Measurements from ENCODE around the gene CR1L.
"Not testable (repeated sequence)": the region's sequence is repeated elsewhere in the genome, so short reads cannot be mapped to it uniquely, and the experiment has no call there.

The CR1L gene

DNA sequence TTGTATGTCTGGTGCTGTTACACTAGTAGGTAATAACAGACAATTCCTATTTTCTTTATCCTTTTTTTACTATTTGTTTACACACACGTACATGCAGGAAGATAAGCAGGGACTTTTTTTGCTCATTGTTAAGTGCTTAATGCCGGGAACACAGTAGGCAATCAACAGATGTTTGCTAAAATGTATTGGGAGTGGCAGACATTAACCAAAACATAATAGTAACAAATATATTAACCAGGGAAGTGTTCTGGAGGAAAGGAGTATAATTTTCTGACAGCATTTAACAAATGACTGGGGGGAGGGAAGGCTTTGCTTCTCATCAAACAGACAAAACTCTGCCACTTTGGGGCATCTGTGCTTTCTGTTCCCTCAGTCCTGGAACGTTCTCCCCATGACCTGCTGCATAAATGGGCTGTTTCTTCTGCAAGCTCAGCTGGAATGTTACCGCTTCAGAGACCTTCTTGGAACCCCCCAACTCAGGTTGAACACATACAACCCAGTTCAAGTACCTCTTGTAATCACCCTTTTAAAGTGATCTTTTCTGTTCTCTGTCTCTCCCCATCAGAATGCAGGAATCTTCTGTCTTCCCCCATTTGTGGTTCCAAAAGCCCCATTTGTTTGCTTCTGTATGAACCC lies 2.1 kb downstream of the CR1L start:
- DNase-seq = no peak

DNA sequence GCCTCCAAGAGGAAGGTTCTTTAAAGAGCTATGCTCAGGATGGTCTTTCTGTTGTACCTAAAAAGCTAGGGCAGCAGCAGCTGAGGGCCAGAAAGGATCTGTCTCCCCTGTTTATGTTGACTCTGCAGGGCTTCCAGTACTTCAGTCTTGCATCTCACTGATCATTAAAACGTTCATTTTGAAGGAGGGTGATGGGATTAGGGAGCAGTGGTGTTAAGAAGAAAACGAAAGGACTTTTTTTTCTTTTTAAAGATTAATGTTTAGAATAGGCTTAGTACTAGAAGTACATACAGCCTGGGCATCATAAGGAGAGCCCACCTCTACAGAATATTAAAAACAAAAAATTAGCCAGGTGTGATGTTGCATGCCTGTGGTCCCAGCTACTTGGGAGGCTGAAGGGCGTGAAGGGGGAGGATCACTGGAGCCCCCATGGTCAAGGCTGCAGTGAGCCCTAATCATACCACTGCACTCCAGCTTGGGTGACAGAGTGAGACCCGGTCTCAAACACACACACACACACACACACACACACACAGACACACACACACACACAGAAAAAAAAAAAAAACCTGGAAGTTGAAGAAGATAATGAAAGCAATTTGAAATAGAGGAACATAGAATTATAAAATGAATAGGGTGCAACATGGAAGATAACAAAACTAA lies 2.9 kb downstream of the CR1L start:
- DNase-seq = no peak

DNA sequence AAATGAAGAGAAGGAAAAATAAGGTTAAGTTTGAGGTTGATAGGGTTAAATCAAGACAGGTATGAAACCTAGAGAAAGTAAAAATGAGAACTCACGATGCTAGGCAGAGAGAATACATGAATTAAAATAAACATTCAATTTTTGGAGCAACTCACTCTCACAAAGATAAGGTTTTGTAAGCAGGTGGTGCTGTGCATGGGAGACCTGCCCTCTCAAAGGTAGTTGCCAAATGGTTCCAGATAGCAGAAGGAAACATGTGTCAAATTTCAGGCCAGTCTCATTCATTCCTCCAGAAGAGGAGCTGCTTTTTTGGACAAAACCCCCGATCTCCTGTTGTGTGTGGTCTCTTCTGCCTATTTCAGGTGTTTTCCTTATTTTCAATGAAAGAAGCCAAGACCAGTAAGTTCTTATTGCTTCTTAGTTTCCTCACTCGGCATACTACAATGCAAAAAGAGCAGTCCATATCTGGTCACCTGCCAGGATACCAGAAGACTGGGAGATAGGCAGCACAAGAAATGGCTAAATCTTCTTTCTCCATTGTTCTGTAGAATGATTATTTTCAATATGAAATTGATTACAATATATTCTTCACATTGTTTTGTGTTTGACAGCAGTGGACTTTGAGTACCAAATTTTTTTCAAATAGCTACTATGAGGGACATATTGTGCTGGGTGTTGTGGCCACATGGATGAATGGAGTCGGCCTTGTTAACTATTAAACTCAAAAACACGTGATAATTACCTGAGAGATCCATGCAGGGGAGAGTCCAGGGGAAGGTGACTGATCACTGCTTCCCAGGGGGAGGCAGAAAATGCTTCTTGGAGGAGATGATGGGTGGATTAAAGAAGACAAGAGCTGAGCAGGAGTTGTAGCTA lies 3.6 kb downstream of the CR1L start:
- no peak for DNase-seq

DNA sequence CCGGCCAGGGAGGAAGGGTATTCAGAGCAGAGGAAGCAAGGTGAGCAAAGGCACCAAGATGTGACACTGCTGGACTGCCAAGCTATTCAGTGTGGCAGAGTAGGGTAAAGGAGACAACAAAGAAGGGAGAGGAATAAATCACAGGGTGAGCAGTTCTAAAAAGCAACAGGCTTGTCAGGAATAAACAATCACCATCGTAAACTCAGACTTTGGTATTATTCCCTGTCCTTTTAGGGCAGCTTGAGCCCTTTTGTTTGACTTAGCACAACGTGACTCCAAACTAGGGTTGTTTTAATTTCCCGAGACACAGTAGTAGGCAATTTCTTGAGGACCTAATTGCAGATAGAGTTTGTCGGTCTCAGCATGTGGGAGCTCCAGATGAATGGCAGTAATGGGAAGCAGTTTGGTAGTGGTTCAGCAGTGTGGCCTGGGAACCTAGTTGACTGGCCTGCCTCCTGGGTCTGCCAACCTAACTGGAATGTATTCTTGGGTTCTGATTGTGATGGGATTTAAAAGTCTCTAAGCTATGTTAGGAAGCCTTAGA lies 4.3 kb downstream of the CR1L start:
- DNase-seq = no peak

DNA sequence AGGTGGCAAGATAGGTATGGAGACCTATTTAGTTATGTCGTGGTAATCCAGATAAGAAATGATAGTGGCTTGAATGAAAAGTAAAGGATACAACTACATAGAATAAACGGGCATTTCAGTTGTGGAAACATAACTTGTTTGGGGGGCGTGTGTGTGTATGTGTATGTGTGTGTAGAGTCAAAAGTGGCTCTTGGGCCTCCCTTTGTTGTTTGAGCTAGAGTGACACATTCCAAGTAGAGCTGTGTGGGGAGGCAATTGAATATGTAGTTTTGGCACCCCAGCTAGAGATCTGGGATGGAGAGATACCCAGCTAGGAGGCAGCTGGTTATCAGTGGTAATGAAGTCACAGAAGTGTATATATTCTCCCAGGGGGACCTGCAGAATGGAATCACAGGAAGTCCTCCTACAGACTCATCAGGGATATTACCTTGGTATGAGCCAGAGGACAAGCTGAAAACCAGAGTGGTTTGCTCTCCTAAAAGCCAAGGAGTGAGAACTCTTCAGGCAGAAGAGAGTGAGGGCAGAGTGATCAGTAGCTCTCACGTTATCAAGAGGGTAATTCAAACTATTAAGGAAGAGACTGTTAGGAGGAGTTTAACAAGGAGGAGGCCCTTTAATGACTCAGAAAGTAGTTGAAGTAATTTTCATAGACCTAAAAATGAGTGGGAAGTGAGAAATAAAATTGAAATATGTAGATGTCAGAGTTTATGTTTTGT lies 5.1 kb downstream of the CR1L start:
- DNase-seq = no peak

DNA sequence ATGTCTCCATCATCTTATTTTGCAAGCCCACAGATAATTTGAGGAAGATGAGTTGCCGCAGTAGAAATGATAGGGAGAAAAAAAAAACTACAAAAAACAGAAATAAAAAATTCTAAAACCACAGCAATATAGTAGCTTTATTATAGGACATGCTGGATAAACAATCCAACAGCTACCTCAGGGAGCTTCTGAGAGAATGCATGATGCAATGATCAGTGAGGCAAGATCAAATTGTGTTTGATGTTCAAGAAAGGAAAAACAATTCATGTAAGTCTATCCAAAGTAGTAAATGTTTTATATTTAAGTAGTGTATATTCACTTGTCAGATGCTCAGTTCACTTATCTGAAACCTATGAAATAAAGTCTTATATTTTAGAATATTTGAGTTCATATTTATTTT lies 6.7 kb downstream of the CR1L start:
- no peak for DNase-seq

DNA sequence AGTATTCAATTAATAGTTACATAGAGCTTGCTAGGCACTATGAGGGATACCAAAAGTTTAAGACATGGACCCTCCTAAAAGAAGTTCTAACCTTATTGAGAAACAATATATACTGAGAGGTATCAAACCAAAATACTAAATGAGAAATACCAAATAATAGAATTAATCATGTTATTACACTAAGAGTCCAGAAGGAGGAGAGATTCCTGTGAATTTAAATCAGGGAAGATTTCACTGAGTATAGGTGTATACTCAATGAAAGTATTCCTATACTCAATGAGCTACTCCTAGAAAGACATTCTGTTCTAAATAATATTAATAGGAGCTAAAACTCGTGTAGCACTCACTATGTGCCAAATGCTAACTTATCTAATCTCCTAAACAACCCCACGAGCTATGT lies 9.4 kb downstream of the CR1L start:
- DNase-seq = no peak

DNA sequence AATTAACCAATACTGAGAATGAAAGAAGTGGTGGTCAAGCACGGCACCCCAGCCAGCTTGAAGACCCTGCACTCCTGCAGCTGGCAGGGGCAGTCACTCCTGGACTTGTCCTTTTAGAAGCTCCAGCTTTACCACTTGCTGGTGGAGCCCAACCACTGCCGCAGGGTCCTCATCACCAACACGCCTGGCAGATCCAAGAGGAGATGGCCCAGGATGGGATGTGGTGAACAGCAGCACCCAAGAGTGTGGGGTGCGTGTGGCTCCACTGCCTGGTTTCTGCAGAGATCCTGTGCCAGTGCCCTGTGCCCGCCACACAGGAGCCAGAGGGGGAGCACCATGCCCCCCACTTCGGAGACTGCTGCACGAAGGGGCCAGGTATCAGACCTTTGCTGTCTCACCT lies 13.5 kb downstream of the CR1L start:
- no peak for DNase-seq

DNA sequence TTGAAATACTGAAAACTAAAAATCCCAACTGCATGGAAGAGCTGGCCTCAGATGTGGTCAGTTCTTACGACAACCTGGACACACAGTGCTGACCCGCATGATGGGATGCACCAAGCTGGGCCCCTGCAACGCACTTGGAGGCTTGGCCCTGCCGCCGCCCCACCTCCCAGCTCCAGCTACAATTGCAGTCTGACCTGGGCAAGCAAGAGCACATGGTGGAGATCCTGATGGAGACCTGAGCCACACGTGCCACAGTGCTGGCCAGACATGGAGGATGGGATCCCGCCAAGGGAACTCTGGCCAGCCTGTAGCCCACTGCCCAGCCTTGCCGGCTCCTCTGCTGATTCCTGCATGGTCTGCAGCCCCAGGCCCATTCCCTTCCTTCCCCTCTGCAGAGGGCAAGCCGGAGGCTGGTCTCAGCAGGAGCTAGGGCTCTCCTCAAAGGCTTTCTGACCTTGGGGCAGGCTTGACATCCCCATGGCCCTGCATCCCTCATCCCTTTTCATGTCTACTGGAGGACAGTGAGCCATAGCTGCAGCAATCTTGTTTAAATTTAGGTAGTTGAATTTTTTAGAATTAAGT lies 14.1 kb downstream of the CR1L start:
- no peak for DNase-seq

DNA sequence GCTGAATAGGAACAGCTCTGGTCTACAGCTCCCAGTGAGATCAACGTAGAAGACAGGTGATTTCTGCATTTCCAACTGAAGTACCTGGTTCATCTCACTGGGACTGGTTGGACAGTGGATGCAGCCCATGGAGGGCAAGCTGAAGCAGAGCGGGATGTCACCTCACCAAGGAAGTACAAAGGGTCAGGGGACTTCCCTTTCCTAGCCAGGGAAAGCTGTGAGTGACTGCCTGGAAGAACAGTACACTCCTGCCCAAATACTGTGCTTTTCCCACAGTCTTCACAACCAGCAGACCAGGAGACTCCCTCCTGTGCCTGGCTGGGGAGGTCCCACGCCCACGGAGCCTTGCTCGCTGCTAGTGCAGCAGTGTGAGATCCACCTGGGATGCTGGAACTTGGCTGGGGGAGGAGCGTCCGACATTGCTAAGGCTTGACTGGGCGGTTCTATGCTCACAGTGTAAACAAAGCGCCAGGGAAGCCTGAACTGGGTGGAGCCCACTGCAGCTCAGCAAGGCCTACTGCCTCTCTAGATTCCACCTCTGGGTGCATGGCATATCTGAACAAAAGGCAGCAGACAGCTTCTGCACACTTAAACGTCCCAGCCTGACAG lies 14.7 kb downstream of the CR1L start:
- no peak for DNase-seq

DNA sequence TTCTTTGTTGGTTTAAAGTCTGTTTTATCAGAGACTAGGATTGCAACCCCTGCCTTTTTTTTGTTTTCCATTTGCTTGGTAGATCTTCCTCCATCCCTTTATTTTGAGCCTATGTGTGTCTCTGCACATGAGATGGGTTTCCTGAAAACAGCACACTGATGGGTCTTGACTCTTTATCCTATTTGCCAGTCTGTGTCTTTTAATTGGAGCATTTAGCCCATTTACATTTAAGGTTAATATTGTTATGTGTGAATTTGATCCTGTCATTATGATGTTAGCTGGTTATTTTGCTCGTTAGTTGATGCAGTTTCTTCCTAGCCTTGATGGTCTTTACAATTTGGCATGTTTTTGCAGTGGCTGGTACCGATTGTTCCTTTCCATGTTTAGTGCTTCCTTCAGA lies 16.5 kb downstream of the CR1L start:
- not testable (repeated sequence) for DNase-seq

DNA sequence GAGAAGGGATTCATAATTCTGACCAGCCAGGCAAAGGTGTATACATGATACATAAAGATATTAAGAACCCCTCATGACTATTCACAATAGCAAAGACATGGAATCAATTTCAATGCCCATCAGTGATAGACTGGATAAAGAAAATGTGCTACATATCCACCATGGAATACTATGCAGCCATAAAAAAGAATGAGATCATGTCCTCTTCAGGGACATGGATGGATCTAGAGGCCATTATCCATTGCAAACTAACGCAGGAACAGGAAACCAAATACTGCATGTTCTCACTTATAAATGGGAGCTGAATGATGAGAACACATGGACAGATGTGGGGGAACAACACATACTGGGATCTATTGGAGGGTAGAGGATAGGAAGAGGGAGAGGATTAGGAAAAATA lies 21.4 kb downstream of the CR1L start:
- DNase-seq = no peak

DNA sequence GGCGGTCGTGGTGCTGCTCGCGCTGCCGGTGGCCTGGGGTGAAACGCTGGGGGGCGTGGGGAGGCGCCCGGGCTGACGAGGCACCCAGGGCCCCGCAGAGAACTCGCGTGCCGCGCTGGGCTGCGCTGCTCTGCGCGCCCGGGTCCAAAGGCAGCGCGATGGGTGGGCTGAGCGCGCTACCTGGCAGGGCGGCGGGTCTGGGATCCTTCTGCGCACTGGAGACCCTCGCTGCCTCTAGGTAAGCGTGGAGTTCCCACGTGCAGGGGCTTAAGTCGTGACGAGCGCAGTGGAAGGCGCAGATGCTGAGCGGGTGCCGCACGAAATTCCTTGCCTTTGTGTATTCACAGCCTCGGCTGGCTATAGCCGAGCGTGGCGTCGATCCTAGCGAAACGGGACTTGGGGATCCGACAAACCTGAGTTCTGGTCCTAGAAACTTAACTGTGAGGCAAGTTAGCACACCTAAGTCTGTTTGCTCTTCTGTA lies 24.6 kb downstream of the CR1L start:
- no peak for DNase-seq

DNA sequence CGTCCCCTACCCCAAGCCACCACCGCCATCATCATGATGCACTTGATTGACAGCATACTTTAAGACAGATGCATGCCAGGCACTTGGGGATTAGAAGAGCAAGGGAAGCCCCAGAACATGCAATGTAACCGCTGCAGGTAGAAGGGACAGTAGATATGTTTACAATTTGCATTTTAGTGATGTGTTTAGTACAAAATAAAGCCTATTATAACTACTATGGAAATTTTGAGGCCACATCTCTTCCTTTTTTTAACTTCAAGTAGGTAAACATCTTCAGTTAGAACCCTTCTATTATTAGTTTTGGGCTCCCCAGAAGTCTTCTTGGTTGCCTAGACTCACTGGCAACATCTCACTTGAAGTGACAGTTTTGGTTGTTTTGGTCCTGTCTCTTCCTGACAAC lies 25.3 kb downstream of the CR1L start:
- DNase-seq = no peak

DNA sequence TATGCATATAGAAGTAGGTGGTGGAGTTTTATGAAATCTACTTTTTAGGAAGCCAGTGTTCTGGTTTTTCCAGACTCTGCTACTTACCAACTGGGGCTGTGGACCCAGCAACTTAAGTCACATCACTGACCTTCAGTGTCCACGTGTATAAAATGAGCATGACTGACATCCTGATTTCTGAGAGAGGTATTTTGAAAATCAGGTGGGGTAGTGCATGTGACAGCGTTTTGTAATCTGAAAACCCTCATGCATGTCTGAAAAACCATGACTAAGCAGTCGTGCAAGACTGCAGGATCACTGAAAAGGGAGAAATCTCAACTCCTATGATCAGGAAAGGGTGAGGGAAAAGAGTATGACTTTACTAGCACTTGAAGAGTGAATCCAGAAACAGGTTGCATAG lies 26.1 kb downstream of the CR1L start:
- no peak for DNase-seq

DNA sequence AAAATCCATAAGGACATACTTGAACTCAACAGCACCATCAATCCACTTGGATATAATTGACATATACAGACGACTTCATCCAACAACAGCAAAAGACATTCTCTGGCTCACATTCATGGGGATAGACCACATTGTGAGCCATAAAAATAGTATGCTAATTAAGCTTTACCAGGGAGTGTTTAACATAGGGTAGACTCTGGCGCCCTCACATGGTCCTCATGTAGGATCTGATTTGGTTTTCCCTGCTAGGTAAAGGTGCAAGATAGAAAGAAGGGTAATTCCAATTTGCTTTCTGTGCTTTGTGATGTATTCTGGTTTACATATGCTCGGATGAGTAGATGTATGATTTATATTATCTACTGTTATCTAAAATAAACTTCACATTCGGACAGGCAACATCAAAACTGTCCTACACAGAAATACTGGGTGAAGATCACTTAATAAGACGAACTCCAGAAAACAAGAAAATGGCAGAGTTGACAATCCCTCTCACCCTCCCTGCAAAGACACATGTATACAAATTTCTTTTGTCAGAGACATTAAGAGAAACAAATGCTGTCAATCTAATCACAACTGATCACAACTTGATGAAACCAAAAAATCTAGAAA lies 27.7 kb downstream of the CR1L start:
- DNase-seq = peak; percentile 47

DNA sequence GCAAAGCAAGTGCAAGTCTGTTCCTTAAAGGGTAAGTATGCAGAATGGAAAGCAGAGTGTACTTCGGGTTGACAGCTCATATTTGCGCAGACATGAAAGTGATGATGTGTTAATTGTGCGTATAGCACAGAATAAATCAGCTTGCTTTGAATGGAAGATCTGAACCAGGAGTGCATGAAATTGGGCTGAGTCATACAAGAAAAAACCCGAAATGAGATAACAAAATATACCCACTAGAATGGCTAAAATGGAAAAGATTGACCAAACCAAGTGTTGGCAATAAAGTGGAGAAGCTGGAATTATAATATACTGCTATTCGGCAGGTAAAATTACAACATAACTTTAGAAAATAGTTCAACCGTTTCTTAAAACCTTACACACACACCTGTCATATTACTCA lies 28.5 kb downstream of the CR1L start:
- DNase-seq = no peak

DNA sequence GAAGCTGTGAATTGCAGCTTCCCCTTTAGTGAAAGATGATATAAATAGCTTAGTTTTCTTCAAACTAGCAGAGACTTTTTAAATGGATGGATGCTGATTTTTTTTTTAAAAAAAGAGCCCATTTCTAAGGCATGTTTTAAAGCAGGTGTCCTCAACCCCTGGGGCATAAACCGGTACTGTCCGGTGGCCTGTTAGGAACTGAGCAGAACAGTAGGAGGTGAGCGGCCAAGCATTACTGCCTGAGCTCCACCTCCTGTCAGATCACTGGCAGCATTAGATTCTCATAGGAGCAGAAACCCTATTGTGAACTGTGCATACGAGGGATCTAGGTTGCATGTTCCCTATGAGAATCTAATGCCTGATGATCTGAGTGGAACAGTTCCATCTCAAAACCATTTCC lies 31.2 kb downstream of the CR1L start:
- no peak for DNase-seq

DNA sequence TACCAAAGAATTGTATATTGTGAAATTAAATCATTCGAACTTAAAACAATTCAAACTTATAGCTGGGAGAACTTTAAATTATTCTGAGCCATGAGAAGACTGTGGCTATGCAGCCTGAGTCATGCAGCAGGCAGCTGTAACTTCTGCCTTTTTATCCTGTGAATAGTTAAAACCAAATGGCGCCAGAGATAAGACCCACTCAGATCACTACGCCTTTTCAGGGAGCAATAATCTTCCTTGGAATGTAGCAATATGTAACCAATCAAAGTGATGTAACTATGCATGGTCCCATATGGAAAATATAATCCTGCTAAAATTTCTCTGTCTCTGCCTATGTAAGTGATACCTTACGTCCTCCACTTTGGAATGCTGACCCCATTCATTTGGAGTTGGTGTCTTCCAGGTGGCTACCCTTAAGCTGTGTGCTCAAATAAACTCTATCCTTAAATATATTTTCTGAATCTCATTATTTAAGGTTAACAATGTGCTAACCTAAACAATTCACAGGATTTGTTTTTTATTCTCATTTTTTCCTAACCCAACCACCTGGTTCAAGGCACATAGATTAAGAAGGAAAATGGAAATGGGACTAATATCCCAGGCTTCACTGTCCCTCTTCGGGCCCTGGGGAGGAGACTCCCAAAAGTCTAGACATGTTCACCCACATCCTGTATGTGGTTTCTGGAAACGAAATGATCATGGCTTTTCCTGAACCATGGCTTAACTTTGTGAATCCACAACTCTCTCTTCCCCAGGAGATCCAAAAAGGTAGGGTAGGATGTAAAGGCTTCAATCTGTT lies 35.9 kb downstream of the CR1L start:
- DNase-seq = not testable (repeated sequence)

DNA sequence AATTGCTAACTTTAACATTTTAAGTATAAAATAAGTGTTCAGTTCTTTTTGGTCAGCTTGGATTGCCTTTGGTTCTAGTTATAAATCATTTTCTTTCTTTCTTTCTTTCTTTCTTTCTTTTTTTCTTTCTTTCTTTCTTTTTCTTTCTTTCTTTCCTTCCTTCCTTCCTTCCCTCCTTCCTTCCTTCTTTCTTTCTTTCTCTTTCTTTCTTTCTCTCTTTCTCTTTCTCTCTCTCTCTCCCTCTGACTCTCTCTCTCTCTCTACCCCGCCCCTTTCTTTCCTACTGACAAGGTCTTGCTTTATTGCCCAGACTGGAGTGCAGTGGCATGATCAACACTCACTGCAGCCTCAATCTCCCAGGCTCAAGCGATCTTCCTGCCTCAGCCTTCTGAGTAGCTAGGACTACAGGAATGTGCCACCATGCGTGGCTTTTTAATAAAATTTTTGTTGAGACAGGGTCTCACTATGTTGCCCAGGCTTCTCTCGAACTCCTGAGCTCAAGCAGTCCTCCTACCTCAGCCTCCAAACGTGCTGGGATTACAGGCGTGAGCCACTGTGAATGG lies 38.0 kb downstream of the CR1L start:
- not testable (repeated sequence) for DNase-seq
